HCT116 (cell line): Measurements from ENCODE around the gene PRKN. TPM values are rescaled to one million over a fixed set of nuclear protein-coding genes. Genes with fewer than 3 reads are reported as not detected.

ENCODE experiments used
- ATAC-seq: fragments of 200-7000 bp; cut with Tn5 transposase; 2 replicates; pipeline ENCODE4 v1.9.1; 2020; ENCODE audit warnings: mild to moderate bottlenecking, moderate library complexity
- BruUV-seq: library from RNA; stranded (reverse); fragments of 400-500 nt; replicated peaks from 2 replicates; lab custom pipeline; 2021; lab: Mats Ljungman, UMichigan
- CTCF ChIA-PET: fragments of 300-600 bp; sonication (Branson Sonifier 250); formaldehyde crosslinking; loops from one replicate; lab custom pipeline; 2021; ENCODE audit warnings: antibody characterized with exemption; lab: Charles Lee
- POLR2A ChIA-PET: fragments of 300-600, 350-600 bp; sonication (Branson Sonifier 250); formaldehyde crosslinking; loops from one replicate; lab custom pipeline; 2021; ENCODE audit warnings: antibody characterized with exemption; lab: Charles Lee
- RAD21 ChIA-PET, 2 experiments: fragments of 300-600 bp; sonication (Branson Sonifier 250); formaldehyde crosslinking; loops; one replicate each; lab custom pipeline; 2023; ENCODE audit warnings: low total read pairs in 2 of 2; ENCODE audit not compliant: uncharacterized antibody in 2 of 2, unreplicated experiment in 2 of 2, low non-redundant PET in 1 of 2; lab: Charles Lee
- DNase-seq: peaks from one replicate; pipeline ENCODE4 v3.0.0-alpha.2; 2010; ENCODE audit warnings: low read depth, low spot score
- H2AFZ ChIP-seq: fragments of 200-600 bp; shearing (Covaris generic), sonication (generic); 2 replicates; pipeline ENCODE4 v1.6.1; 2017; ENCODE audit warnings: low read depth, mixed run types, mixed read lengths, antibody characterized with exemption, low read length; ENCODE audit not compliant: poor library complexity, severe bottlenecking
- H3K27ac ChIP-seq: 2 replicates; pipeline ENCODE4 v1.5.1; 2012; ENCODE audit warnings: low read depth, low read length
- H3K27me3 ChIP-seq: fragments of 200-600 bp; sonication (generic); 2 replicates; pipeline ENCODE4 v1.6.1; 2016; ENCODE audit warnings: mixed run types, low read length, mixed read lengths; ENCODE audit not compliant: insufficient read depth
- H3K36me3 ChIP-seq, 2 experiments: fragments of 200-500 bp in 1 of 2; fragments of 200-600 bp in 1 of 2; sonication (Bioruptor generic) in 1 of 2; sonication (generic) in 1 of 2; 2 replicates each; pipeline versions ENCODE4 v1.5.1 to v1.6.1; 2014 to 2016; ENCODE audit warnings: low read length in 2 of 2, inconsistent platforms in 1 of 2, mixed read lengths in 1 of 2, mixed run types in 1 of 2; ENCODE audit not compliant: insufficient read depth in 2 of 2, control insufficient read depth in 1 of 2
- H3K4me1 ChIP-seq, 2 experiments: fragments of 200-600 bp in 1 of 2; sonication (generic) in 1 of 2; 2 replicates each; pipeline versions ENCODE4 v1.5.1 to v1.6.1; 2012 to 2017; ENCODE audit warnings: low read length in 2 of 2, inconsistent platforms in 1 of 2, mild to moderate bottlenecking in 1 of 2, mixed read lengths in 1 of 2, mixed run types in 1 of 2, moderate library complexity in 1 of 2; ENCODE audit not compliant: insufficient read depth in 2 of 2, control insufficient read depth in 1 of 2
- H3K4me2 ChIP-seq: fragments of 200-600 bp; sonication (generic); 2 replicates; pipeline ENCODE4 v1.6.1; 2017; ENCODE audit warnings: mixed run types, low read length, mixed read lengths
- H3K4me3 ChIP-seq, 2 experiments: fragments of 200-600 bp in 1 of 2; sonication (generic) in 1 of 2; replicated peaks in 1 of 2; 2 replicates each; pipeline ENCODE4 v1.5.1; 2011 to 2016; ENCODE audit warnings: low read length in 2 of 2, control low read depth in 1 of 2, low read depth in 1 of 2, mild to moderate bottlenecking in 1 of 2, mixed read lengths in 1 of 2, mixed run types in 1 of 2
- H3K79me2 ChIP-seq: fragments of 200-600 bp; sonication (generic); 2 replicates; pipeline ENCODE4 v1.6.1; 2017; ENCODE audit warnings: mild to moderate bottlenecking, mixed run types, low read length, moderate library complexity, mixed read lengths; ENCODE audit not compliant: insufficient read depth
- H3K9ac ChIP-seq: fragments of 200-600 bp; sonication (generic); 2 replicates; pipeline ENCODE4 v1.6.1; 2016; ENCODE audit warnings: low read length, mixed read lengths
- H3K9me2 ChIP-seq: fragments of 200-600 bp; sonication (generic), shearing (Covaris generic); 2 replicates; pipeline ENCODE4 v1.6.1; 2017; ENCODE audit warnings: mixed run types, mild to moderate bottlenecking, moderate library complexity; ENCODE audit not compliant: insufficient read depth
- H3K9me3 ChIP-seq, 2 experiments: fragments of 200-500 bp in 1 of 2; fragments of 200-600 bp in 1 of 2; sonication (Bioruptor generic) in 1 of 2; sonication (generic) in 1 of 2; 2 replicates each; pipeline ENCODE4 v1.6.1; 2014 to 2017; ENCODE audit warnings: low read length in 2 of 2, mixed read lengths in 2 of 2, inconsistent platforms in 1 of 2, low read depth in 1 of 2, mild to moderate bottlenecking in 1 of 2, mixed run types in 1 of 2, moderate library complexity in 1 of 2; ENCODE audit not compliant: control insufficient read depth in 1 of 2, insufficient read depth in 1 of 2
- H4K20me1 ChIP-seq: fragments of 200-600 bp; sonication (generic), shearing (Covaris generic); 2 replicates; pipeline ENCODE4 v1.6.1; 2017; ENCODE audit warnings: mixed run types, mild to moderate bottlenecking, moderate library complexity; ENCODE audit not compliant: insufficient read depth
- CBX3 ChIP-seq: IDR thresholded peaks from 2 replicates; pipeline ENCODE4 v1.6.1; 2012; ENCODE audit warnings: low read depth
- CTCF ChIP-seq, 3 experiments: fragments of 200-600 bp in 1 of 3; sonication (generic) in 1 of 3; IDR thresholded peaks in 2 of 3; conservative IDR thresholded peaks in 1 of 3; 2 replicates each; pipeline ENCODE4 v1.5.1; 2012 to 2017; ENCODE audit warnings: low read depth in 2 of 3, low read length in 2 of 3, antibody characterized with exemption in 1 of 3, borderline replicate concordance in 1 of 3, control low read depth in 1 of 3, mild to moderate bottlenecking in 1 of 3, mixed read lengths in 1 of 3, mixed run types in 1 of 3, moderate library complexity in 1 of 3; ENCODE audit not compliant: insufficient read depth in 1 of 3
- EZH2phosphoT487 ChIP-seq: fragments of 200-600 bp; IDR thresholded peaks from 2 replicates; pipeline ENCODE4 v1.6.1; 2018; ENCODE audit warnings: antibody characterized with exemption, borderline replicate concordance
- FOSL1 ChIP-seq: IDR thresholded peaks from 2 replicates; pipeline ENCODE4 v1.6.1; 2012; ENCODE audit warnings: low read depth
- JUND ChIP-seq: IDR thresholded peaks from 2 replicates; pipeline ENCODE4 v1.6.1; 2012
- REST ChIP-seq: IDR thresholded peaks from 2 replicates; pipeline ENCODE4 v1.6.1; 2012; ENCODE audit warnings: low read depth
- SIN3A ChIP-seq: IDR thresholded peaks from 2 replicates; pipeline ENCODE4 v1.6.1; 2012; ENCODE audit warnings: low read depth
- SP1 ChIP-seq: IDR thresholded peaks from 2 replicates; pipeline ENCODE4 v1.6.1; 2012; ENCODE audit warnings: low read depth
- TCF7L2 ChIP-seq: IDR thresholded peaks from 2 replicates; pipeline ENCODE4 v1.7.0; 2011; ENCODE audit warnings: borderline replicate concordance, inconsistent platforms; ENCODE audit not compliant: insufficient read depth, insufficient read length; ENCODE audit errors: extremely low read depth
- YY1 ChIP-seq: IDR thresholded peaks from 2 replicates; pipeline ENCODE4 v1.6.1; 2011; ENCODE audit warnings: low read length, low read depth, moderate library complexity, mild to moderate bottlenecking; ENCODE audit not compliant: insufficient replicate concordance; ENCODE audit errors: extremely low read depth
- ZFX ChIP-seq: fragments of 450-650 bp; IDR thresholded peaks from 2 replicates; pipeline ENCODE4 v1.6.1; 2017
- ZNF274 ChIP-seq: fragments of 200-500 bp; sonication (Bioruptor generic); IDR thresholded peaks from 2 replicates; pipeline ENCODE4 v1.6.1; 2014; ENCODE audit warnings: mild to moderate bottlenecking, low read depth, low read length, inconsistent platforms
- intact Hi-C: fragments of 100-400 bp; cut with micrococcal nuclease; formaldehyde crosslinking; loops from 2 replicates; pipeline ENCODE4 v1.10.0; 2022
- total RNA-seq: library from RNA; stranded (reverse); gene quantifications from one replicate; pipeline ENCODE4 v1.2.1, GENCODE V29; 2021; ENCODE audit not compliant: unreplicated experiment

The PRKN gene
- total RNA-seq, 1 experiment from 2014 or later, result 2.6 TPM

- H3K4me1 ChIP-seq, result no peaks in the 10 kb centered on the region
- ATAC-seq, result no peak
- no peak overlapping the region for H3K4me3 ChIP-seq
- H4K20me1 ChIP-seq, result no peaks in the 10 kb centered on the region
- H3K27ac ChIP-seq, result no peak overlapping the region
- H3K79me2 ChIP-seq, result no peaks in the 10 kb centered on the region
- no peaks in the 10 kb centered on the region for H3K9me3 ChIP-seq
- TF ChIP-seq FOSL1 (no peak), CBX3 (no peak), EZH2phosphoT487 (no peak), CTCF (IDR thresholded peaks at IDR 0.05 in 2 of 3, conservative IDR thresholded peaks at IDR 0.05 in 1 of 3; ENCODE audit: borderline replicate concordance in 1 of 3, insufficient read depth in 1 of 3, low read depth in 2 of 3, low read length in 2 of 3) (no peak), TCF7L2 (no peak), ZNF274 (no peak), YY1 (no peak), SP1 (no peak), SIN3A (no peak), REST (no peak), ZFX (no peak), JUND (no peak)
- TF ChIP-seq, all 23 proteins: peak for 0
- Histone ChIP-seq H2AFZ (no peak overlapping the region), H3K4me2 (no peak overlapping the region), H3K36me3 (no peaks in the 10 kb centered on the region), H3K27me3 (no peaks in the 10 kb centered on the region), H3K9ac (no peak overlapping the region), H3K9me2 (no peaks in the 10 kb centered on the region)
- ChIA-PET RAD21 (no interaction called here), POLR2A (no interaction called here), CTCF (no interaction called here)
- no peak for DNase-seq
- no TSS peak for BruUV-seq
- intact Hi-C loops, result no loop called here
Observed at GRCh38 chr6:161847628-161848027, 879.9 kb downstream of the PRKN start.
